ENCODE results near the gene SIX3.

SIX3 gene

GRCh38 chr2:44941551-44942234 lies at the start of gene SIX3:
Gene SIX3 (plus strand): TSS chr2:44941702. CDS start chr2:44942105, 403 bp downstream.
- Histone ChIP-seq H3K9ac (ENCODE audit: low read depth, low read length) (peak within 1 kb of the TSS; percentile 19; the same call in 1 of the 2 replicates), H3K9me3 (ENCODE audit: control insufficient read depth, insufficient read depth, low read length) (no peaks in the 10 kb centered on the region), H3K36me3 (ENCODE audit: insufficient read depth, low read length) (no peaks in the 10 kb centered on the region), H3K4me1 (ENCODE audit: insufficient read depth, low read length) (peaks cover 3% of the 10 kb centered on the region)

DNA sequence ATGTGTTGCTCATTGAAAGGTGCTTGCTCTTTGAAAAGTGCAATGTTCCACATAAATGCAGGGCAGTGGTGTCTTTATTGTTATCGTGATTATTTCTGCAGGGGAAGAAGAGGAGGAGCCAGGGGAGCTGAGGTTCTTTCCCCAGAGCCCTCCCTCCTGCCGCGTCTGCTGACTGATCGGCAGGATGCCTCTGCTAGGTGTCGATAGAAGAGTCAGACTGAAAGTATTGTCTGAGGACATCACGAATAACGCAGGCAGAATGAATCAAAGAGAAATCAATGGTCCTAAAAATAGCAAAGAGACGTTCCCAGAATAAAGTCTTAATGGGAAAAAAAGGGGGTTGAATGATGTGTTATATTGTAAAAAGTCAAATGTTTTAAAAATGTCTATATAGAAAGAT lies 47.4 kb upstream of the SIX3 start:
- Histone ChIP-seq H3K4me1 (ENCODE audit: insufficient read depth, low read length) (no peaks in the 10 kb centered on the region), H3K36me3 (ENCODE audit: insufficient read depth, low read length) (no peaks in the 10 kb centered on the region), H3K9me3 (ENCODE audit: control insufficient read depth, insufficient read depth, low read length) (peaks cover 4% of the 10 kb centered on the region; the same call in 1 of the 2 replicates), H3K9ac (ENCODE audit: low read depth, low read length) (no peak overlapping the region)

DNA sequence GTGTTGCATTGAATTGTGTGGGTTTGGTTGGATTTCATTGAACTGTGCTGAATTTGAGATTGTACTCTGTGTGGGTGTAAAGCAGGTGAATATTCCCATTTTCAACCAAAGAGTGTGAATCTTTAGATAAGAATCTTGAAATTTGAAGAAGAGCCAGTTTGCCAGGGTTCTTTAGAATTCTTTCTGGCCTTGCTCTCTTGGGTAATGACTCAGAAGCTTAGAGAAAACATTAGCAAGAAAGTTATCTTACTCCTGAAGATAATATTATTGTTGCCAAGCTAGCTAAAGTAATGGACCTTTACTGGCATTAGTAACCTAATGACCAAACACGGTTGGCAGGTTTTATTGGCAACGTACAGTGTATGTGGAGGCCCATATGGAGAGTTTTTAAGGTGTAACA lies 46.4 kb upstream of the SIX3 start:
- Histone ChIP-seq H3K9ac (ENCODE audit: low read depth, low read length) (no peak overlapping the region), H3K9me3 (ENCODE audit: control insufficient read depth, insufficient read depth, low read length) (peaks cover 4% of the 10 kb centered on the region; the same call in 1 of the 2 replicates), H3K36me3 (ENCODE audit: insufficient read depth, low read length) (no peaks in the 10 kb centered on the region), H3K4me1 (ENCODE audit: insufficient read depth, low read length) (no peaks in the 10 kb centered on the region)

- H3K36me3 ChIP-seq (ENCODE audit: insufficient read depth, low read length): no peaks in the 10 kb centered on the region
- H3K9ac ChIP-seq (ENCODE audit: low read depth, low read length): no peak overlapping the region
- no peaks in the 10 kb centered on the region; the same call in 1 of the 2 replicates for H3K9me3 ChIP-seq (ENCODE audit: control insufficient read depth, insufficient read depth, low read length)
- no peaks in the 10 kb centered on the region for H3K4me1 ChIP-seq (ENCODE audit: insufficient read depth, low read length)
Observed at GRCh38 chr2:44897406-44897805, 44.1 kb upstream of the SIX3 start.

- H3K4me1 ChIP-seq (ENCODE audit: insufficient read depth, low read length): no peaks in the 10 kb centered on the region
- no peaks in the 10 kb centered on the region for H3K9me3 ChIP-seq (ENCODE audit: control insufficient read depth, insufficient read depth, low read length)
- H3K9ac ChIP-seq (ENCODE audit: low read depth, low read length): no peak overlapping the region
- no peaks in the 10 kb centered on the region for H3K36me3 ChIP-seq (ENCODE audit: insufficient read depth, low read length)
Observed at GRCh38 chr2:44902217-44903137, 39.0 kb upstream of the SIX3 start.

GRCh38 chr2:44904578-44904977 lies 36.9 kb upstream of the SIX3 start:
- no peak overlapping the region for H3K9ac ChIP-seq (ENCODE audit: low read depth, low read length)
- no peaks in the 10 kb centered on the region for H3K36me3 ChIP-seq (ENCODE audit: insufficient read depth, low read length)
- H3K4me1 ChIP-seq (ENCODE audit: insufficient read depth, low read length): no peaks in the 10 kb centered on the region
- no peaks in the 10 kb centered on the region for H3K9me3 ChIP-seq (ENCODE audit: control insufficient read depth, insufficient read depth, low read length)

GRCh38 chr2:44906972-44907371 lies 34.5 kb upstream of the SIX3 start:
- H3K9me3 ChIP-seq (ENCODE audit: control insufficient read depth, insufficient read depth, low read length): no peaks in the 10 kb centered on the region; the same call in 1 of the 2 replicates
- no peak overlapping the region for H3K9ac ChIP-seq (ENCODE audit: low read depth, low read length)

DNA sequence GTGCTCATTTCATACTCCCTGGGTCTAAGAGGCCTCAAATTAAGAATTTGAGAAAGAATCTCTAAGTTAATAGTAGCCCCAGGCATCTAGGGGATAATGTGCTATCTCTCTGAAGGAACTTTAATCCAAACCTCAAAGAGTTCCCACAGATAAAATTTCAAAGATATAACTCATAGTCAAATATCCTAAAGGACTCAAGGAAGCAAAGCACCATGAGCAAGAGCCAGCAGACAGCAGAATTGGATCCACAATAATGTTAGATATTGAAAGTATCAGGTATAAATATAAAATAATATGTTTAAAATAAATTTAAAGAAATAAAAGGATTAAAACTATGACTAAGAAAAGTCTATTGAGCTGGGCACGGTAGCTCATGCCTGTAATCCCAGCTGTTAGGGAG lies 31.7 kb upstream of the SIX3 start:
- H3K4me1 ChIP-seq (ENCODE audit: insufficient read depth, low read length): no peaks in the 10 kb centered on the region
- no peak overlapping the region for H3K9ac ChIP-seq (ENCODE audit: low read depth, low read length)
- H3K9me3 ChIP-seq (ENCODE audit: control insufficient read depth, insufficient read depth, low read length): no peaks in the 10 kb centered on the region; the same call in 1 of the 2 replicates
- H3K36me3 ChIP-seq (ENCODE audit: insufficient read depth, low read length): no peaks in the 10 kb centered on the region

More at GRCh38 chr2:44906972-44907371, 34.5 kb upstream of the SIX3 start:
- Histone ChIP-seq H3K36me3 (ENCODE audit: insufficient read depth, low read length) (no peaks in the 10 kb centered on the region), H3K4me1 (ENCODE audit: insufficient read depth, low read length) (no peaks in the 10 kb centered on the region)

DNA sequence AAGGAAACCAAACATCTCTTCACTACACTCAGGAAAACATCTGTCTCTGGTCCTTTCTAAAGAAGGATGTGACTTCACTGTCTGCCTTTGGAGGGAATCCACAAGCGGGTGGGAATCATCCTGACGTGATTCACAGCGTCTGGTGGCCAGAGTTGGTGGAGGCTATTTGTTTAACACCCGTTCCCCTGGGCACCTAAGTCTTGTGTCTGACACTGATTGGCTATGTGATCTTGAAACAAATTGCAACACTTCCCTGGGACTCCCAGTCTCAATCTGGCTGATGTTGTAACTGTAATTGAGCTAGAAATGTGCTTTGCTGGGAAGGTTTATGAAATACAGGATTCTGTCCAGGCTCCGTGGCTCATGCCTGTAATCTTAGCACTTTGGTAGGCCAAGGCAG lies 28.8 kb upstream of the SIX3 start:
- no peaks in the 10 kb centered on the region for H3K36me3 ChIP-seq (ENCODE audit: insufficient read depth, low read length)
- no peak overlapping the region for H3K9ac ChIP-seq (ENCODE audit: low read depth, low read length)
- H3K4me1 ChIP-seq (ENCODE audit: insufficient read depth, low read length): no peaks in the 10 kb centered on the region
- H3K9me3 ChIP-seq (ENCODE audit: control insufficient read depth, insufficient read depth, low read length): no peaks in the 10 kb centered on the region; the same call in 1 of the 2 replicates

GRCh38 chr2:44916291-44916690 lies 25.2 kb upstream of the SIX3 start:
- Histone ChIP-seq H3K9me3 (ENCODE audit: control insufficient read depth, insufficient read depth, low read length) (no peaks in the 10 kb centered on the region; the same call in 1 of the 2 replicates), H3K36me3 (ENCODE audit: insufficient read depth, low read length) (no peaks in the 10 kb centered on the region), H3K4me1 (ENCODE audit: insufficient read depth, low read length) (no peaks in the 10 kb centered on the region), H3K9ac (ENCODE audit: low read depth, low read length) (no peak overlapping the region)

DNA sequence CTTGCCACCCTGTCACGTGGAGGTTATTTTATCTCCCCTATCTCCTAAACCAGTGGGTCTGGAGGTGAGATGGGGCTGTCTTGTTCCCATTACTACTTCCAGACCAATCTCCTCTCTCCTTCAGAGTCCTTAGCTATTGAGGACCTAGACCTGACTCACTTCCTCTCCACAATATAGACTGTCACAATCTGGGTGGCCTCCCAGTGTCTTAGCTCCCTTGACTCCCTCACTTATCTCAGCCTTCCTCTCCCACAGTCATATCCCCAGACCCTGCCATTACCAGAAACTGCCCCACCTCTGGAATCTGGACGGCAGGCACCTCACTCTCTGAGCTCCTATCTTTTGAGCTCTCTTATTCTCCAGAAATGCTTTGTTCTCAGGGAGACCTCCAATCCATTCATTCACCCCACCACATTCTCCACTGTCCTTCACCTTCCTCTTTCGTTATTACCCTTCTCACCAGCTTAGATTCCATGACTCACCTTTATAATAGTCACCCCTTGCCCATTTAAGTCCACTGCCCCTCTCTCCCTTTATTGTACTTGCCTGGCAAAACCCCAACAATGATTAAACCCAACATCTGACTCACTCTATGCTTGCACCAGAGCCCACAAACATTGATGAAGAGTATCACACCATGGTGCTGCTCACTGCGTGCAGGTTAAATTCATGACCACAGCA lies 23.3 kb upstream of the SIX3 start:
- Histone ChIP-seq H3K36me3 (ENCODE audit: insufficient read depth, low read length) (no peaks in the 10 kb centered on the region), H3K4me1 (ENCODE audit: insufficient read depth, low read length) (no peaks in the 10 kb centered on the region), H3K9me3 (ENCODE audit: control insufficient read depth, insufficient read depth, low read length) (no peaks in the 10 kb centered on the region; the same call in 1 of the 2 replicates), H3K9ac (ENCODE audit: low read depth, low read length) (no peak overlapping the region)

- Histone ChIP-seq H3K36me3 (ENCODE audit: insufficient read depth, low read length) (no peaks in the 10 kb centered on the region), H3K4me1 (ENCODE audit: insufficient read depth, low read length) (peaks cover 3% of the 10 kb centered on the region; the same call in 1 of the 2 replicates), H3K9ac (ENCODE audit: low read depth, low read length) (no peak overlapping the region), H3K9me3 (ENCODE audit: control insufficient read depth, insufficient read depth, low read length) (no peaks in the 10 kb centered on the region; the same call in 1 of the 2 replicates)
Observed at GRCh38 chr2:44920751-44921150, 20.8 kb upstream of the SIX3 start.

- Histone ChIP-seq H3K9me3 (ENCODE audit: control insufficient read depth, insufficient read depth, low read length) (no peaks in the 10 kb centered on the region; the same call in 1 of the 2 replicates), H3K4me1 (ENCODE audit: insufficient read depth, low read length) (peaks cover 11% of the 10 kb centered on the region; the same call in 1 of the 2 replicates), H3K9ac (ENCODE audit: low read depth, low read length) (no peak overlapping the region), H3K36me3 (ENCODE audit: insufficient read depth, low read length) (no peaks in the 10 kb centered on the region)
Observed at GRCh38 chr2:44922776-44923175, 18.7 kb upstream of the SIX3 start.

GRCh38 chr2:44925561-44926136 lies 15.9 kb upstream of the SIX3 start:
- Histone ChIP-seq H3K36me3 (ENCODE audit: insufficient read depth, low read length) (no peaks in the 10 kb centered on the region), H3K9me3 (ENCODE audit: control insufficient read depth, insufficient read depth, low read length) (no peaks in the 10 kb centered on the region; the same call in 1 of the 2 replicates), H3K9ac (ENCODE audit: low read depth, low read length) (no peak overlapping the region), H3K4me1 (ENCODE audit: insufficient read depth, low read length) (peaks cover 16% of the 10 kb centered on the region)

All from ES-I3 (cell line).